ENCODE results near the gene SUPT6H.

Gene SUPT6H

DNA sequence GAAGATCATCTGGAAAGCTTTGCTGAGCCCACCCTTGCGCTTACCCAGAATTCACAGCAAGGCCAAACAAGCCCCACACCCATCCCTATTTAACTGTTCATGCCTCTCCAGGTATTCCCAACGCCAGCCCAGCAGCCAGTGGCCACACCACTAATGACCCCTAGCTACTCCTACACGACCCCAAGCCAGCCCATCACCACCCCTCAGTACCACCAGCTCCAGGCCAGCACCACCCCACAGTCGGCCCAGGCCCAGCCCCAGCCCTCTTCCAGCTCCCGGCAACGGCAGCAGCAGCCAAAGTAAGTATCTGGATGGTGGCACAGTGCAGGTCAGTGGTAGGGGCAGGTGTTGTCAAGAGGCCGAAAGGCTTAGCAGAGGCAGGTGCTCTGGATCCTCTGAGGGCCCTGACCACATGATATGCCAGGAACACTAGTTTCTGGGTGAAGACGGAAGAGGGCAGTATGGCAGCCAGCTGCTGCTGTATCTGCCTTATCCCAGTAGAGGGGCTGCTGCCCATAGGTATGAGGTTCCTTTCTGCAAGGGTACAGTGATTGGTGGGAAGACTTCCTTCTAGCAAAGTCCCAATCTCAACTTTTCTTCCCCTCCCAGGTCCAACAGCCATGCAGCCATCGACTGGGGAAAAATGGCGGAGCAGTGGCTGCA, 39.0 kb downstream of the SUPT6H start:
- no peak for DNase-seq (ENCODE audit: low read depth in 2 of 2)

DNA sequence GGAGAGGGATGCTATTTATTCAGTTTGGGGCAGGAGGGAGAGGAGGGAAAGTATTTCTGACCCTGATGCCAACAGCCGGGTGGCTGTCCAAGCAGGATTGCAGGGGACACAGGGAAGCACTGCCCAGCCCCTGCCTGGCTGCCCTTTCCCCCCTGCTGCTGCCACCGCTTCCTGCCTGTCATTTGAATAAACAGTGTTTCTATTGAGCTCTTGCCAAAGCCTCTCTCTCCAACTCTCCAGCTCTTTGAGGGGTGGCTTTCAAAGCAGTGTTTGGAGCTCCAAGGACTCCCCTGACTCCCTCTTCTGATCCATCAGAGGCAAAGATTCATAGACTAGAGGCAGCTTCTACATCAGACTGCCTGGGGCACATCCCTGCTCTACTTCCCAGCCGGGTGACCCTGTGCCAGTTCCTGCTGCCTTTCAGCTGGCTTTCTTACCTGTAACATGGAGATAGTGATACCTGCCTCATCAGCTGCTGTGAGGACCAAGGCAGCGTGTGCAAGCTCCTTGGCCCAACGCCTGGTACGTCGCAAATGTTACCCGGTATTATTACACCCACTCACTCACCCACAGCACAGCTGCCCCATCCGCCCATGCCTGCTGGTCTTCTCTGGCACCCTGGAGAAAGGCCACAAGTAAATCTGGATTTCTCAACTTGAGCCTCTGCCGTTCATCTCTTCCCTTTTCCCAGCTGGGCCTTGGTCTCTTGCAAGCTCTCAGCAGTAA, 40.2 kb downstream of the SUPT6H start:
- DNase-seq (ENCODE audit: low read depth in 2 of 2), result no peak

DNA sequence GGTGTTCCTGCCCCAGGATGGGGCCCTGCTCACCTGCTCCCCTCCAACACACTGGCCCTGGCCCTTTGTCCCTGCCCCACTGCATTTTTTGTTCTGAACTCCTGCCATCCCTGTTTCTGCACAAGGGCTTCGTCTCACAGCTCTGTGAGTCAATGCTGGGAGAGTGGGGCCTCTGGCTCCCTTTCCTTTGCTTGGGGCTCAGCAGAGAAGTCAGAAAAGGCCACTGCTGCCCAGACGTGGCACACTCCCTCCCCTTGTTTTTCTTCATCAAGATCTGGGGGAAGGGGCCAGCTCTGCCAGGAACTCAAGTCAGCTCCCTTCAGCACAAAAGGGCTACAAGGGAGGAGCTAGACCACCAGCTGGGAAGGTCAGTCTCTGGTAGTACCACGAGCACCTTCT, 40.7 kb downstream of the SUPT6H start:
- no peak for DNase-seq (ENCODE audit: low read depth in 2 of 2)

DNA sequence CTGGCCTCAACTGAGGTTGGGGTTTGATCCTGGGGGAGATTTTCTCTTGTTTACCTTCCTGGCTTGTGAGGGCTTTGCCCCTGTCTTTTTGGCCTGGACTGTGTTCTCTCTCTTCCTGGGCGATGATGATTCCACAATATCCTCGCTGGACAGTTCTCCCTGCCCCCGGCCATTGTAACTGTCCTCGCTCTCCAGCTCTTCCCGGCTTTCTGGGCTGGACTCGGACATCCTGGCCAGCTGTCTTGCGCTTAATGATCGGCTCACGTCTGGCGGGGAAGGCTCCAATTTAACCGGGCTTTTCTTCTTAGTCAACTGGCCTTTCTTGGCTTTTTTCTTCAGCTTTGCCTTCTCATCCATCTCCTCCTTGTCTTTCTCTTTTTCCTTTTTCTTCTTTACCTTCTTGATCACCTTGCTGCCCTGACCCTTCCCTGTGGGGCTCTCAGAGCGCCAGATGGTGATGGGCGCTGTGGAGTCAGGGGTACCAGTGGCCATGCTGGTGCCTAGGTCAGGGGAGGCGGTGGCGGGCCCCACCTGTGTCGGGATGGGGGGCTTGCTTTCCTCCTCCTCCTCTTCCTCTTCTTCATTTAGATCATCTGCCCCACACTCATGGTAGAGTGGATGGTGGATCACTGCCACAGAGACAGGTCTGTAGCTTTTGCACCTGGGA, 41.7 kb downstream of the SUPT6H start:
- no peak for DNase-seq (ENCODE audit: low read depth in 2 of 2)

DNA sequence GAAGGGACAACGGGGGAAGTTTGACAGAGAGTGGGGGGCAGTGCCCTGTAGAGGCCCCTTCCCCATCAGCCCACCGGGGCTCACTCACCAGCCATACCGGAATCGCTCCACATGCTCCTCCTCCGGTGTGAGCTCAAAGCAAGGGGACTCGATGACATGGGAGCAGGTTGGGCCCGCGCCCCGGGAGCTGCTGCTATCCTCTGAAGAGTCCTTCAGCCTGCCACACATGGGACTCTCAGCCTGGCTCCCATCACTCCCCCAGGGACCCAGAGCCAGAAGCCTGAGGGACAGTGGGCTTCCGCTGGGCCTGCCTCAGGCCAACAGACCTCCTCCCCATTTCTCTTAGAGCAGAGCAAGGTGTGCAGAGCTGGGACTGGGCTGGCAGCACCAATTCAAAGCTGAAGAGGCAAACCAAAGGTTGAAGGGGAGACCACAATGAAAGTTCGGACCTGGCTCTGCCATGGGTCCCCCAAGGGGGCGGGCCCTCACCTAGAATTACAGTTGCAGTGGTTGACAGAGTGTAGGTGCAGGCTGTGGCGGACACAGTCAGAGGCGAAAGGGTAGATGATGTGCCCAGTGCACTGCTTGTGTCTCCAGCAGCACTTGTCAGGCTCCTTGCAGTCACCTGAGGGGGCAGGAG, 42.3 kb downstream of the SUPT6H start:
- no peak for DNase-seq (ENCODE audit: low read depth in 2 of 2)

DNA sequence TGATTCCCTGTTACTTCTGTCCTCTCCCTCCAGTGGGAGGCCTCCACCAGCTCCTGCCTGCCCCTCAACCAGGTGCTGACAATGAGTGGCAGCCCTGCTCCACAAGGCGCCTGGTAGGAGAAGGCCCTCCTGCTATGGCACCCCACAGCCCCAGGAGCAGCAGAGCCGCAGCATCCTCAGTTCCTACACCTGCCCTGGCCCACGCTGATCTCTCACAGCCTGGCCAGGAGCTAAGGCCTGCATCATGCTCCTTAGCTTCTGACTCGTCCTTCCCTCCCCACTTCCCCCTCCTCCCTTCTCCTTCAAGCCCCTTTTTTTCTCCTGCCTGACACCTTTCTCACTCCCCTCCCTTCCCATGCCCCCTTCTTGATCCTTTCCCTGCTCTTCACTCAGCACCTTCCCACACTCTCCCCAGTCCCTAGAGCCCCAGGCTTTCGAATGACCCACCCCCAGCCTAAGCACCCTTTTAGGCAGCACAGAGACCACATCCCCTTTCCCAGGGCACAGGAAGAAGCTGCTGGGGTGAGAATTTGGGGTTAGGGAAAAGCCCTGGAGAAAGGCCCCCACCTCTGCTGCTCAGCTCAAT, 43.2 kb downstream of the SUPT6H start:
- DNase-seq (ENCODE audit: low read depth in 2 of 2), result no peak

DNA sequence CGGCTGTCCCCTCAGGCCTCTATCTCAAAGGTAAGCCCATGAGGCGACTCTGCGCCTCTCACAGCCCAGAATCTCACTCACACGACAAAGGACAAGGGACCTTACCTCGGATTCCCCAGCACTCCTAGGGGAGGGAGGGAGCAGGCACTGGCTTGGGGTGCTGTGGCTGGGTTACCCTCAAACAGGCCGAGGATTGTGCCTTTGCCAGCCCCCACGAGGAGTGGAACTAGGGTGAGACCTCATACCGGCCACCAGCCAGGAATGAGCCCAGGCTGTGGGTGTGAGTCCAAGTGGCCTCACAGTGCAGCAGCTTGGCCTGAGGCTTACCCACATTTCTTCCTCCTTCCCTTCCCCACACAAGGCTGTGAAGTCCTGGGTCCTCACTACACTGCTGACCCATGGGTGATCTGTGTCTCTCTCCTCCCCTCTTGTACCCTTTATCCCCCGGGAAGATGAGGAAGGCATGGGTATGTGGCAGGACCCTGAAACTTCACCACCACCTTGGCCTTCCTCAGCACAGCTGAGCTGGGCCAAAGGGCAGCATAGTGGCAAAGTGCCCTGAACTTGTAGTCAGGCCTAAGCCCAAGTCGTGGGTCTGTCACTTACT, 43.8 kb downstream of the SUPT6H start:
- DNase-seq (ENCODE audit: low read depth in 2 of 2), result no peak

DNA sequence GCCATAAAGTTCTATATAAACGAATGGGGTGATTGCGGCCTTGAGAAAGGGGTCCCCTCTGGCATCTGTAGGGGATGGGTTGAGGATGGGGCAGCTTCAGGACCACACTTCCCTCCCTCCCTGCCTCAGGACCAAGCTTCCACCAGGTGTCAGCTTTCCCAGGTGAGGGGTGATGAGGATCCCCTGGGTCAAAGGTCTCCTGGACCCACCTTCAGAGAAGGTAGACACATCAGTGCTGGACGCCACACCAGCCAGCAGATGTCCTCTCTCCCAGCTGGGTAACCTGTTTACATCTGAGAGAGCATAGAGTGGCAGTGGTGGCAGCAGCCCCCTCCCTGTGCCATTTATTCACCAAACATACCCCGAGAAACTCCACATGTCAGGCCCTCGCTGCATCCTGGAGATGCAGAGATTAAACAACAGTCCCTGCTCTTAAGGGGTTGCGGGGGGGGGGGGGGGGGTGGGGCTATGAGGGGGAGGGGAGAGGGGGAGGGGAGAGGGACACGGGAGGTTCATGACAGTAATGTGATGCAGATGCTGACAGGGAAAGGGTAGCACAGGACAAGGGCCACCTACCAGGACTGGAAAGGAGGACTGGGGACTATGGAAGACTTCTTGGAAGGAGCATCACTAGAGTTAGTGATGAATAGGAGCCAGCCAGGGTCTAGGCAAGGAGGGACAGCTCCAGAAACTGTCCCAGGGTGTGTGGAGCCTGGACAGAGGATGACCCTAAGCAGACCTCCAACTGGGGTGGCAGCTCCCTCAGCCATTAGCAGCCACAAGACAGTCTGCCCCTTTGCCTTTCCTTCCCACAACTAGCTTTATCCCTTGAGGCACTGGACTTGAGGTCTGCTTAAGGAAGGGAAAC, 44.7 kb downstream of the SUPT6H start:
- no peak for DNase-seq (ENCODE audit: low read depth in 2 of 2)

DNA sequence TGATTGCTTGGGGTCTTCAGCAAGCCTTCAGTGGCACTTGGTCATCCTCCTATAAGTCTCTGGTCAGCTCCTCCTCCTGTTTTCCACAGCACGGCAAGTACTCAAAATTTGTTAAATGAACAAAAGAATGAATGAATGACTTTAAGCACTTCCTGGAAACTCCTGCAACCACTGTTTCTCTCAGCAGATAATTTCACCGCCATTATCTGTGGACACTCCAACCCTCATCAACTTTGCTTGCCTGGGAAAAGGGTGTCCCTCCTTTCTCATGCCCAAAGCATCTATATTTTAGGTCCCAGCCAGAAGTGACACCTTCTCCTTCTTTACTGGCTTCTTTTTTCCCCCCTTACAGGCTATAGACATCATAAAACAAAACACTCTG, 45.3 kb downstream of the SUPT6H start:
- DNase-seq (ENCODE audit: low read depth in 2 of 2), result no peak

DNA sequence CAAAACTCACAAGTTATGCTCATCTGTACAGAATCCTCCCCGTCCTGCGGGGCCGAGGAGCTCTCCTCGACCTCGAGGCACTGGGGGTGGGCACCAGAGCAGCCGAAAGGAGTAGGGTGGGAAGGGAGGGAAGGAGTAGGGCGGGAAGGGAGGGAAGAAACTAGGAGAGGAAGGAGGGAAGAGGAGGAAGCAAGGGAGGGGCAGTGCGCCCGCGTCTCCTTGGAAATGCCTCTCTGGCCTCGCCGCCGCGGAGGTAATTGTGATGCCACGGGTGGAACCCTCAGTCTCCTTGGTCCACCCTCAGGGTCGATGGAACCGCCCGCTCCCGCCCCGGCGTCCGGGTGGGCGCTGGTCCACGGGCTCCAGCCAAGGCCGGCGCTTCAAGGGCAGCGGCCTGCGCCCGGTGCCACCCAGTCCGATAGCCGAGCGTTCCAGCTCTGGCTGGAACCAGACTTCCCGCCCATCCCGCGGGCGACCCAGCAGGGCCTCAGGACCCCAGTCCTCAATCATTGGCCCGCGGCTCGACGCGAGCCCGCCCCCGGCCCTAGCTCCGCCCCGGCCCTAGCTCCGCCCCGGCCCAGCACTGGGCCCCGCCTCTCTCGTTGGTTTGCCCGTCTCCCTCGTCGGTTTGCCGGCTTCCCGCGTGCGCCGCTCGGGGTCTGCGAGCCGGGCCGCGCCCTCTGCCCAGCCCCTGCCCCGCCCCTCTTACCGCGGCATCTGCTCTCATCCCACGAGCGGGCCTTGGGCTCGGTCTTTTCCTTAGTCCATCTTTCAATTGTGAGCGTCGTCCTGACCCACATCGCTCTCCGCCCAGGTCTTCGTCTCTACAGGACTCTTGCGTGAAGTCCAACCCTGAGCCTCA, 49.1 kb downstream of the SUPT6H start:
- DNase-seq (ENCODE audit: low read depth in 2 of 2), result peak; percentile 84 to 89

DNA sequence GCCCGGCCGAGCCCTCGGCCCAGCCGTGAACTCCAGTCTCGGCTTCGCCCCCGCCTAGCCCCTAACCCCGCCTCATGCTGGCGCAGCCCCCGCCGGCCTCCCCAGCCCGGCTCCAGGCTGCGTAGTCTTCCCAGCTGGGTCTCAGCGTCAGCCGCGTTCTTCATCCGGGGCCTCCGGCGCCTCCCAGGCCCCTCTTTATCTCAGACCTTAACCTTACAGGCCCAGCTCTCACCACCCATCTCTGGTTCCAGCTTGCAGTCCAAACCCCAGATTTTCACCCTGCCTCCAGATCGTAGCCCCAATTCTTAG, 49.7 kb downstream of the SUPT6H start, which contains the start of gene PROCA1:
Gene PROCA1 (minus strand): TSS at position 166 of the 309 bp plus-strand sequence. CDS start 228 bp downstream, outside the sequence.
- DNase-seq (ENCODE audit: low read depth in 2 of 2), result no peak

DNA sequence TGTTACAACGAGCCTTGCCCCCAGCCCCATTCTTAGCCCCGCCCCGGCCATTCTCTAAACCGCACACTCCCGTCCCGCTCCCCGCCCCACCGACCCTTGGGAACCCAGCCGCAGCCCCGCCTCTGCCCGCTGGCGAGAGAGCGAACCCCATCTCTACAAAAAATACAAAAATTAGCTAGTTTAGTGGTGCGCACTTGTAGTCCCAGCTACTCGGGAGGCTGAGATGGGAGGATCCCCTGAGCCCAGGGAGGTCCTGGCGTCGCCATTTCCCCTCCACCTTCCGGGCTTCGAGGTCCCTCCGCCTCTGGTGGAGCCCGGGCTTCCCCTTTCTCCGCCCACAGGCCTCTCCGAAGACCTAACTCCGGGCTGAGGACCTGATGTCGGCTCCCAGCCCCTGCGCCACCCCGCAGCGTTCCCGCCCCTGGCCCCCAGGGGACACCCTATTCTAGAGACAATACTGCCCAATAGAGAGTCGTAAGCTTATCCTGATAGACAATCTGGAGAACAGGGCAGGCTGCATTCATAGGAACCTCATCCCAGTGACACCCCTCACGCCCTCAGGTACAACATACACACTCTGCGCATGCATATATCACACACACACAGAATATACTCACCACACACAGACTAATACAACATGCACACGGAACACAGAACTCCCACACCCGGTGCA, 50.2 kb downstream of the SUPT6H start:
- peak in 1 of 2 experiments; percentile 66 for DNase-seq (ENCODE audit: low read depth in 2 of 2)

DNA sequence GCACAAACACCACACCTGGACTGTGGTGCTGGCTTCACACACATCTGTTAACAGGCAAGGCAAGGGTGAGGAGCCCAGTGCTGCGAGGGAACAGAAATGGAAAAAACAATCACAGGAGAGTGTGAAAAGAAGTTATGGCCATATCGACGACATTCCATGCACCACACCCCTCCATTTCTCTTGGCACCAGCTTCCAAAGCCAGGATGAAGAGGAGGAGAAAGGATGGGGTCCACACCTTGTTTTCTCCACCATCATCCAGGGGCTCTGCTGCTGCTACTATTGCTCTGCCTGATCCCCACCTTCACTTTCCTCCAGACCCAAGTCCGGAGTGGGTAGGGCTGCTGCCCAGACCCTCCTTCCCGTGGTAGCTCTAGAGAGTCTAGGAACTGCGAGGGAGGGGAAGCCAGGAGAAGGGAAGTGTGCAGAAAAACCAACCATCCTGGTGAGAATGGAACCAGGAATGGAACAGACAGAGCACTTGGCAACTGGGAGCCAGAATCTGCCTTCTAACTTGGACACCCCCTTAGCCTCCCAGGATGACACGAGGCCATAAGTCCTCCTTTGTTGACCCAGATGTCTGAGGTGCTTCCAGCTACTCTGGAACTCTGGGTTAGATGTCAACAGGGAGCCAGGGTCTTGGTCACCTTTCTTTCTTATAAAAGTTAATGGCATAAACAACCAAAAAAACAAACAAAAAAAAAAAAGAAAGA, 50.9 kb downstream of the SUPT6H start:
- DNase-seq (ENCODE audit: low read depth in 2 of 2), result no peak

DNA sequence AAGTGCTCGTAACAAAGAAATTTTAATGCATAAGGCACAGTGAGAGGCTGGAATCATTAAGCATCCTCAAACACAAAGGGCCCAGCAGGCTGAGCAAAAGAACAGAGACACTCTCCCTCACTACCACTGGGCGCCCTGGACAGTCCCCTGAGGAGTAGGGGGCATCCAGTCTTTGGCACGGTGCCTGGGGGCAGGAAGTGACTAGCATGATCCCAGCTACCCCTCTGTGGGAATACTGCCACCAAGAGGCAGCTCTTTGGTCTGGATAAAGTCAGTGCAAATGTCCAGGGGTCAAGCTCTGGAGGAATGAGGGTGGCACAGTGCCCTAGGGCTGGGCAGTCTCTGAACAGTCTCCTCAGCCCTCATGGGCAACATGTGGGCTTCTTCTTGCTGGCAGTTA, 52.3 kb downstream of the SUPT6H start:
- DNase-seq (ENCODE audit: low read depth in 2 of 2), result no peak

DNA sequence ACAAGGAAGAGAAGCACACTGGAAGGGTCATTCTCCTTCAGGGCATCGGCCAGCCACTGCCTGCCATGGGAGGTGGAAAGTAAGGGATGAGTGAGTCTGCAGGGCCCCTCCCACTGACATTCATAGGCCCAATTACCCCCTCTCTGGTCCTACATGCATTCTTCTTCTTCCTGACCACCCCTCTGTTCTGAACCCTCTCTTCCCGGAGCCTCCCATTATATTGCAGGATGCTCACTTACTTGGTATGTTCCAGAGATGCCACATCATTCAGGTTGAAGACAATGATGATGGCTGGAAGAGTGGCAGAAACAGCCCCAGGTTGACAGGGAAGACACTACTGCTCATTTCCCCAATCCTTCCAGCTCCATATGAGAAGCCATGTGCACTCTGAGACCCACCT, 53.2 kb downstream of the SUPT6H start:
- DNase-seq (ENCODE audit: low read depth in 2 of 2), result no peak

DNA sequence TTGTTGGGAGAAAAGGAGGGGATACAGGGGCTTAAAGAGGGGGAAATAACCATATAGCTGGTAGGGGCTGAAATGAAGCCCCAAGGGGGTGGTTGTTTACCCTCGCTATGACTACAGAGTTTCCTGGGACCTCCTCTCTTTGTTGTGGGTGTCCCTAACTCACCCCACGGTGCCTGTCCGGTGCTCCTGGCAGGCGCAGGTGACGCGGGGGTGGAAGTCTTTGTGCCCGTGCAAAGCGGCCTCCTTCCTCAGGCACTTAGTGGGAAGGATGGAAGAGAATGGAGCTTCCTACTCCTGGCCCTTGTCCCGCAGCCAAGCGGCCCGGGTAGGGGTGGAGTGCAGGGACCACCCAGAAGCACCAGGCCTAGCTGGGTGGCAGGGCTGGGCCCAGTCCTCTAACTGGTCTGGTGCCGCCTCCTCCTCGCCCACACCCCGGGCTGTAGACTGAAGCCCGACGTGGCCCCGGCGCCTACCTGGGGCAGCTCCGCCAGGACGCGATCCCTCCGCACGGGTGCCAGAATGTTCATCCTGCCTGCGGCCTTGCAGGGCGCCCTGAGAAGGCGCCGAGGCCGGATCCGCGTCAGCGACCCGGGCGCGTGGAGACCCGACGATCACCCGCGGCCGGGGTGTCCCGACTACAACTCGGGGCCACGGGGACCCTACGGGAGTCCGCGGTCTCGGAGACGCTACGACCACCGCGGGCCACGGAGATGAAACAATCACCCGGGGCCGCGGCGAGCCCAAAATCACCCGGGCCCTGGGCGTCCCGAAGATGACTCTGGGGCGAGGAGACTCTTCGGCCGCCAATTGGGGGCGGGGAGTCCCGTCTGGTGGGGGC, 55.0 kb downstream of the SUPT6H start:
- no peak for DNase-seq (ENCODE audit: low read depth in 2 of 2)

DNA sequence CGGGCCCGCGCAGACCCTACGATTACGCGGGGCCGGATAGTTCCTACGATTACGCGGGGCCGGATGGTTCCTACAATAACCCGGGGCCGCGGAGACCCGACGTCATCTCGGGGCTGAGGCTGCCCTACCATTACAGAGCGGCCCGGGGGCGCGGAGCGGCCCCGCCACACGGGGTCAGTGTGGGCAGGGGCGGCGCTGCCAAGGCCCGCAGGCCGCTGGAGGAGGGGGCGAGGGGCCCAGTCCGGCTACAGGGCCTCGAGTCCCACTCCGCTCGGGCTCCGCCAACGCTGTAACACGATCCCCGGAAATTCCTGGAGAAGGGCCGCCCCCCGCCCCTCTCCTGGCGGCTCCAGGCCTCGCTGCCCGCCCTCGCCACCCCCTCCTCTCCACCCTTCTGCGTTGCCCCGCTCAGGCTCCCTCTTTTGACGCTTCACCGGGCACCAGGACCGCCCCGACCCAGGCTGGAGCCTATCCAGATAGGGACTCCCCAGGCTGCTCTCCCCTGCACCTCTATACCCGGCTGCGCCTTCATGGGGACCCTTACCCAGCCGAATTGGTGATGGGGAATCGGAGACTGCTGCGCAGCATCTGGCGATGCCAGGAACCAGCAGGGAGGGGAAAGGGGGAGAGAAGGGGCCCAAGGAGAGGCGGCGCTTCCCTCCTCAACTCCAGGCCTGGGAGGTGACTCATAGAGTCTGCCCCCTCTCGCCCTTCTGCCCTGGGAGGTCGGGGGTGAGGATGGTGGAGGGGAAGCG, 55.8 kb downstream of the SUPT6H start, which contains the start of gene RAB34:
Gene RAB34 (minus strand): TSS at position 291 of the 755 bp plus-strand sequence. CDS start 602 bp downstream, outside the sequence.
- no peak for DNase-seq (ENCODE audit: low read depth in 2 of 2)
